ENCODE measurements around the gene SYT14.
"Not testable (repeated sequence)": the region's sequence is repeated elsewhere in the genome, so short reads cannot be mapped to it uniquely, and the experiment has no call there.

The SYT14 gene

DNA sequence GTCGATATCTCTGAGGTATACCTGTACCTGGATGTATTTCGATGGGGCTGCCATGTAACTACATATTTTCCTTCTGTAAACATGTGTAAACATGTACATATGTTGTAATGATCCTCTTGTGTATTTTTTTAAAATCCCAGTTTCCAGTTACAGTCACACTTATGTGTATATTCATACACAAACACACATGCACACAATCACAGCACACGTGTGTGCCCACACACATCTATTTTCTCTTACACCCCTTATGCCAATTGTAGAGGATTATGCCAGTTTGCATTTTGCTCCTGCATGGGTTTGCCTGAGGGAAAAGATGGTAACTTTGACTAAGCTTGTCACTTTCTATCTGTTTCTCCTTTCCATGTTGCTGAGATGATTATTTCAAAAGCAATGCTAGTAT, 10.1 kb downstream of the SYT14 start:
- DNase-seq, result no peak

DNA sequence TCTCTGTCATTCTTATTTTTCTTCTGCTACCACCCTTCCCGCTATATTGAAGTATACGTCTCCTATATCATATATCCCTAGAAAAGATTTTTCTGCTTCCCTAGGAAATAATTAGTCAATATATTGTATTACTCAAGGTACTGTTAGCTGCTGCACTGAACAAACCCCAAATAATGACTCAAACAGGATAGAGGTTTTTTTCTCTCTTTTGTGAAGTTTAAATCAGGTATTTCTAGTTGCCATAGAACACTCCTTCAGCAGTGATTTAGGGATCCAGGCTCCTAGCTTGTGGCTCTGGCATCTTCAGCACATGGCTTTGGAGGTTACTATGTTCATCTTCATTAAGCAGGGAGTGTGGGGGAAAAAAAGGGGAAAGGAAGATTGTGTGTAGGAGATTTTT, 18.1 kb downstream of the SYT14 start:
- DNase-seq, result no peak

DNA sequence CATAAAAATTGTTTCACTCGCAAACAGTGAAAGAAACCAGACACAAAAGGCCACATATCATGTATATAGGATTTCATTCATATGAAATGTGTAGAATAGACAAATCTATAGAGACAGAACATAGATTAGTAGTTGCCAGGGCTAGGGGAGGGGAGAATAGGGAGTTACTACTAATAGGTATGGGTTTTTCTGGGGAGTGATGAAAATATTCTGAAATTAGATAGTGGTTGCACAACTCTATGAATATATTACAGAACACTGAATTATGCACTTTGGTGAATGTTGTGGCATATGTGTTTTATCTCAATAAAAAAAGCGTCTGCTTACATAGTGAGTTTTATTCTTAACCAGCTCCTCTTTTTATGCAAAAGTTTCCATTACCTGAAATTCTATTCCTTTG, 21.6 kb downstream of the SYT14 start:
- DNase-seq, result no peak

DNA sequence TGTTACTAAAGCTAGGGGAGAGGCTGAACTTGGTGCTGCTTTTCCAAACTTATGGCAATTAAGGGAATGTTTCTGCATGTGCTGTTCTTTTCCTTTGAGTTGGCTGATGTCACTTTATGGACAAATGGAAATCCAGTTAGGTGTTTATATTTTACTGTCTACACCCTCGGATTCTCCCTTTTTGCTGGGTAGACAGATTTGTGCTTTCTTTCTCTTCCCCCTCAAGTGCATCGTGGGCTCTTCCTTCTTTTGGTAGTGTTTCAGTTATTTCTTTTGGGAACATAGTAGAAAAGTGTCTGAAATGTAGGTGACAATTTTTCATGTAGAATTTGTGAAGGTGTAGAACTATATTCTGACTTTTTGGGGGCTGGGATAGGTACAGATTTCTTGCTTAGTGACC, 22.9 kb downstream of the SYT14 start:
- no peak for DNase-seq

DNA sequence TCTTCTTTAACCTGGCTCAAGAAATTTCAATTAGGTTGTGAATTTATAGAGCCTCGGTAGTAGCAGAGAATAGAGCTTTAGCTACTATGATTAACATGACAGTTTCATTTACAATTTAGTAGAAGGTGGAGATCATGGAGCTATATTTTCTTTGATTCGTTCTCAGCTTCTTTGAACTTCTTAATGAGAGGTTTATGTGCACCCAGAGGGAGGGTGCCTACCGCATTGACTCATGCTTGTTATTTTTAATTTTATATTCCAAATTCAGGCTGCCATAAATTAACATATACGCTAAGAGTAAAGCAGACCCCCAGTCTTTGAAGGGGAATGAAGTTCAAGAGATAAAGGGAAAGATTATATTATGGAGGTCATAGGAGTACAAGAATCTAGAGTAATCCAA, 24.4 kb downstream of the SYT14 start:
- DNase-seq, result no peak

DNA sequence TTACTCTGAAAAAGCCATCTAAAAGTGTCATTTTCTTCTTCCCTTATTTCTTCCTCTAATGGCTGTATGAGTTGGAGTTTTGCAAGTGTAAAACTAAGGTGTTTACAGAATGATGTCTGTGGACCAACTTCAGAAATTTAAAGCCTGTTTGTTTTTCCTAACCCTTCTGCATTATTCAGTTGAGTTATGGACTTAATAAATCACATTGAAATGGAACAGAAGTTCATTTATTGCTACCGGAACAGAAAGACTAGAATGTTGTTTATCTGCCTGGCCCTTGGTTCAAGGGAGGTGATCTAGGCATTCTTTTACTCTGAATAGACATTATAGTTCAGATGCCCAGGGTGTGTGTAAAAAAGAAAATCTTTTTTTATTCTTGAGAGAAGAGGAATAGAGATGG, 24.8 kb downstream of the SYT14 start:
- DNase-seq, result no peak

DNA sequence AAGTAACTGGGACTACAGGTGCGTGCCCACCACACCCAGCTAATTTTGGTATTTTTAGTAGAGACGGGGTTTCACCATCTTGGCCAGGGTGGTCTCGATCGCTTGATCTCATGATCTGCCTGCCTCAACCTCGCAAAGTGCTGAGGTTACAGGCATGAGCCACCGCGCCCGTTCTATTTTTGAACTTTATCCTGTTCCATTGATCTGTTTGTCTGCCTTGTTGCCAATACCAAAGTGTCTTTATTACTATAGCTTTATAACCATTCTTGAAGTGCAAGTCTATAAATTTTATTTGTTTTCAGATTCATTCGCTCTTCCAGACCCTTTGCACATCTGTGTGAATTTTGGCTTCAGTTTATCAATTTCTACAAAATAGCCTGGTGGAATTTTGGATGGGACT, 28.0 kb downstream of the SYT14 start:
- no peak for DNase-seq

DNA sequence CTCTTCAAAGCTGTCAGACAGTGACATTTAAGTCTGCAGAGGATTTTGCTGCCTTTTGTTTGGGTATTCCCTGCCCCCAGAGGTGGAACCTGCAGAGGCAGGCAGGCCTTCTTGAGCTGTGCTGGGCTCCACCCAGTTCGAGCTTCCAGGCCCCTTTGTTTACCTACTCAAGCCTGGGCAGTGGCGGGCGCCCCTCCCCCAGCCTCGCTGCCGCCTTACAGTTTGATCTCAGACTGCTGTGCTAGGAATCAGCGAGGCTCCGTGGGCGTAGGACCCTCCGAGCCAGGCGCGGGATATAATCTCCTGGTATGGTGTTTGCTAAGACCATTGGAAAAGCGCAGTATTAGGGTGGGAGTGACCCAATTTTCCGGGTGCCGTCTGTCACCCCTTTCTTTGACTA, 40.7 kb downstream of the SYT14 start:
- not testable (repeated sequence) for DNase-seq

DNA sequence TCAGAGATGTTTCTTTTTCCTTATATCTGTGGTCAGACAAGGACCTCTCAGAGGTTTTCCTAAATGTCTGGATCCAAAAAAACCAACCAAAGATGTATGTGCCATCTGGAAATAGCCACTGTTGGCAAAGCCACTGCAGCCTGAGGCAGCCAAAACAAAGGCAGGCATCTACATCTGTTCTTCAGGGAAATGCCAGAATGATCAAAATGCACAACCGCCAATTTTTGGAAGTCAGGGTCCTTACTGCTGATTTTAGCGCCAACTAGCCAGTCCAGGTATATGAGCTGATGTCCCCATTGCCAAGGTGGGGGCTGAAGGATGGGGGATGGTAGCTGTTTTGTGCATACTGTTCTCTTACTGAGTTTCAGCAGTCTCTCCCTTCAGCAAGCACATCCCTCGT, 45.9 kb downstream of the SYT14 start:
- DNase-seq, result no peak

DNA sequence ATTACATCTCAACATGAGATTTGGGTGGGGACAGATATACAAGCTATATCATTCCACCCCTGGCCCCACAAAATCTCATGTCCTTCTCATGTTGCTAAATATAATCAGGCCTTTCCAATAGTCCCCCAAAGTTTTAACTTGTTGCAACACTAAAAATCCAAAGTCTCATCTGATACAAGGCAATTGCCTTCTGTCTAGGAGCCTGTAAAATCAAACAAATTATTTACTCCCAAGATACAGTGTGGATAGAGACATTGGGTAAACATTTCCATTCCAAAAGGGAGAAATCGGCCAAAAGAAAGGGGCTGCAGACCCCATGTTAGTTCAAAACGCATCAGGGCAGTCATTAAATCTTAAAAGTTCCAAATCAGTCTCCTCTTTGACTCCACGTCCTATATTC, 47.0 kb downstream of the SYT14 start:
- no peak for DNase-seq

DNA sequence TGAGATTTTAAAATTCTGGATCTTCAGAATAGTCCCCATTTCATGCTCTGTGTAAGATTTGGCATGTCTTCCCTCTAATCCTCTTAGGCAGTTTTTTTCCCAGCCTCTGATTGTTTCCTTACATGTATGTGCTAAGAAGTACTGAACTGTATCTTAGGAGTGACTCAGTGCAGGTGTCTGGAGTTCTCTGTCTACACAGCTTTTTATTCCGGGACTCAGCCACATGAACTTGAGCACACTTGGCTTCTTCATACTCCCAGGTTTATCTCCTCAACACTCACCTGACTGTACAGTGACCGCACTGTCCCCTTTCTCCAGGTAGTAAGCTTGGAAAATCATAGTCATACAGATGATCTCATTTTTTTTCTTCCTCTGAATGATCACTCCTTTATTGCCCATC, 50.7 kb downstream of the SYT14 start:
- DNase-seq, result no peak

DNA sequence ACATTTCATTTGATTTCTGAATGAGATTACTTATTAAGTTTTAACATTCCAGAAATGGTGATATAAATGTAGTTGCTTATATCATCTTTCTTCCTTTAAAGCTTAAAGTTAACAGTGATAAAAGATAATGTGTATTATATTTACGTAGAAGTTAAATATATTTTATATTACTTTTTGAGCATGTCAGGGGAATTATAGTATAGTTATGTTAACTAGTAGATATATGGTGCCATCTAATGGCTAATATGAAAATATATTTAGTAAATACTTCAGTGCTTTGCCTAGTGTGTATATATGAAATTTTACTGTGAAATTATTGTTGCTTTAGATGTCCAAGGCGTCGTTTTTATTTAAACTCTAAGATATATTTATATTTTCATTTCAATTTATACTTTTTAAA, 51.5 kb downstream of the SYT14 start:
- no peak for DNase-seq

DNA sequence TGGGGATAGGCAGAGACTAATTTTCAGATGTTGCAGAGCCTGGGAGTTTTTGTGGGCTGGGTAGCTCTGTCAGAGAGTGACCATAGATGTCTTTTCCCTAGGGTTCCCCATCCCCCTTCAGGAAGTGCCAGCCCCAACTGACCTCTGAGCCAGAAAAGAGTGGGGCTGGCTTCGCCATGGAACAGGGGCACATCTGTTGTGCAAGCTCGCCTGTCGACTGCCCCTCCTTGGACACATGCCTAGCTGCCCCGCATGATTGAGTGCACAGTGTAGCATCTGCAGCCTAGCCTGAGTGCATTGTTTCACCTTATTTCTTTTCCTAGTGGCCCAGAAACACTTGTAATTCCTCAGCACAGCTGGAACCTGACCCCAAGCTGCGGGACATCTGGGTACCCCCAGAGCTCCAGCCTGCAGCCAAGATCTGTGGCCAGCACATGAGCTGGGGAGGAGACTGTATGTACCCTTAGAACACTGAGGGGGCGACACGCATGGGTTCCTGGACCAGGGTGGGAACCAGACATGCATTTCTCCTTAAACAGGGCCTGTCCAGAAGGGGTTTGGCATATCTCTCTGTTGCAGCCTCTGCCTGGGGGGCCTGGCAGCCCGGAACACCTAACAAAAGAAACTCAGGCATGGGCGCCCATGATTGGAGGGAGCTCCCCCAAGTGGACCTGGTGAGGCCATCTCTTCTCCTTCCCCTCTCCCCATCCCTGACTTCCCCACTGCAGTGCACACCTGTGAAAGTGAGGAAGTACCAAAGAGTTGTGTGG, 55.2 kb downstream of the SYT14 start:
- no peak for DNase-seq

DNA sequence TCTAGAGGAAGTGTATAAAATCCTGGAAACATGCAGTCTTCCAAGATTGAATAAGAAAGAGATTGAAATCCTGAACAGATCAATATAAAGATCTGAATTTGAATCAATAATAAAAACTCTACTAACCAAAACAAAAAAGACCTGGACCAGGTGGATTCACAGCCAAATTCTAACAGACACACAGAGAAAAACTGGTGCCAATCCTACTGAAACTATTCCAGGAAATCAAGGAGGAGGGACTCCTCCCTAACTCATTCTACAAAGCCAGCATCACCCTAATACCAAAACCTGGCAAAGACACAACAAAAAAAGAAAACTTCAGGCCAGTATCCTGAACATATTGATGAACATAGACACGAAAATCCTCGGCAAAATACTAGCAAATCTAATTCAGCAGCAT, 58.3 kb downstream of the SYT14 start:
- no peak for DNase-seq

DNA sequence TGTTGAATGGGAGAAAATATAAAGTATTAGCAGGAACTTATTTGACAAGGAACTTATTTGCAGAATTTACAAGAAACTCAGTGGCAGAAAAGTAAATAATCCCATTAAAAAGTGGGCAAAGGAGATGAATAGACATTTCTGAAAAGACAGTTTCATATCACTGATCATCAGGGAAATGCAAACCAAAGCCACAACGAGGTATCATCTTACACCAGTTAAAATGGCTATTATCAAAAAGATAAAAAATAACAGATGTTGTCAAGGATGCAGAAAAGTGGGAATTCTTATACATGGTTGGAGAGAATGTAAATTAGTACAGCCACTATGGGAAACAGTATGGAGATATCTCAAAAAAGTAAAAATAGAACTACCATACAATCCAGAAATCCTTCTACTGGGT, 61.0 kb downstream of the SYT14 start:
- no peak for DNase-seq

DNA sequence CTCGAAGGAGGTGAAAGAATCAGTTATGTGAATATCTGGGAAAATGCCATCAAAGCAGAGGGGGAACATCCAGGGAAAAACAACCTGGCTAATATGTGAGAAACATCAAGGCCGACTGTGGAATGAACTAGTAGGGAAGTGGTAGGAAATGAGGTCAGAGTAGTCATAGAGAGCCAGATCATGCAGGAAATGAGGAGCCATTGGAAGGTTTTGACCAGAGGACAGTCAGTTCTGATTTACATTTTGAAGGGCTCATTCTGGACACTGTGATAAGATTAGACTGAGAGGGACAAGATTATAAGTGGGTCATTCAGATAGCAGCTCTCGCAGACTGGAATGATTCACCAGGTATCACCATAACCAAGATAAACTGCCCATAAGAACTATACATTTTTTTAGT, 63.7 kb downstream of the SYT14 start:
- no peak for DNase-seq

DNA sequence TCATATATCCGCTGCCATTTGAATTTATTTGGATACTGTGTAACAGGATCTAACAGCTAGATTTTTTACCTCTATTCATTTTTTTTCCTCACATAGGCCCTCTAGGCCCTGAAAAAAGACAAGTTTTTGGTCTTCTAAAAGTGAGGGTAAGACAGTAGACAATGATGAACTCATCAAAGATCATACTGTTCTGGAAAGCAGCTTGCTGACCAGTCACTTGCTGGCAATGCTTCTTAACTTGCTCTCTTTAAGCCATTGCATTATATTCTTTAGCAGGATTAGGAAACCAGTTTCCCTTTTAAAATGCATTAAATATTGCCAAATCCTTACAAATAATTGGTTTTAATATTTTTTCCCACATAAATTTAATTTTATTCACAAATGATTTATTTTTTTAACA, 65.5 kb downstream of the SYT14 start:
- no peak for DNase-seq

DNA sequence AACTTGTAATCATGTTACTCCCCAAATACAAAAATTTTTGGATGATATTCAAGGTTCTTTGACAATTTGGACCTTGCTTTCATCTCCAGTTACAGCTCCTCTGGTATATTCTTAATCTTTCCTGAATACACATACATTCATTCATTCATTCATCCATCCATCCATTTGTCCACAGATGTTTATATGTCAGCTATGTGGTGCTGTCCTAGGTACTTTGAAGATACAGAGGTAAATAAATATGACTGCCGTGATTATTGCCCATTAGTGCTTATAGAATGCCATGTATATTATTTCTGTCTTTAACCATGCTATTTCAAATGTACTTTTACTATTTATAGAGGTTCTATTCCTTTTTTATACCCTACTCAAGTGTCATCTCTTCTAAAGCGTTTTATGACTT, 72.1 kb downstream of the SYT14 start:
- no peak for DNase-seq

DNA sequence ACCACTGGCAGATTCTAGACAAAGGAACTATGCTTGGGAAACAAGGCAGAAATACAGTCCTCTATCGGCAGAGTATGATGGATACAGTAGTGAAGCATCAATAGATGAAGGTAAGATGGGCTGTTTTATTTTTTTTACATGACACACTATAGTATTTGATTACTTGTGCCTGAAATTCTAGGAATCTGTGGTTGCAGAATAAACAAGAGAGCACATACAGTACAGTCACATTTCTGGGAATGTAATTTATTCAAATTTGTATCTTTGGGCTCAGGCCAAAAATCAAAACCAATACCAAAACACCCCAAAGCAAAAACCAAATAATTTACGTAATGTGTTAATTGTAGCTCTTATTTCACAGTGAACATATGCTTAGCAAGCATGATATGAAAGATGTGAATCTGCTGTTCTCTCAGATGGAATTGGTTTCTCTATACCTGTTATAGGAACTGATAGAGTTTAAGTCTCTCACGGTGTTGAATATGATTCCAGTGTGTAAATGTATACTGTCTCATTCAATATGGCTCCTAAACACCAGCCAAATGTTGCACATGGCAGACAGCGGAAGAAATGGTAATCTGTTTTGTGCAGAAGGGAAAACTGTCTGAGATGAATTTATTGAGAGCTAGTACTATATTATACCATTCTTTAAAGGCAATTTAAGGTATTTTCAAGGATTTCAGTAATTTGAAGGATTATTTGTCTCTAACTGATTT, 83.3 kb downstream of the SYT14 start:
- no peak for DNase-seq

DNA sequence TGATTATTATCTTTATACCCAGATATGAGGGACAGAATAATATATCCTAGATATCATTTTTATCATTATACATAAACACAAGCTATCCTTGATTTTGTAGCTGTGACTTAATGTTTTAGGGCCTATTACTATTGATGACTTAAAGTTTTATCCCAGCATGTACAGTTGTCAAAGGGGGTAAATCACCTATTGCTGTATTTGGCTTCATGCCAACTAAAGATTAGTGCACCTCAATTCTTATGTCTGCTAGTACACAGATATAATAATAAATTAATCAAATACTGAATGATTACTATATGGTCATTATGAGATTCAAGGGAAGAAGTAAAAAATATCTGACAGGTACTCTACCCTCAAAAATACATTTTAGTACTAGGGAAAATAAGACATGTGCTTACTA, 84.0 kb downstream of the SYT14 start:
- no peak for DNase-seq

DNA sequence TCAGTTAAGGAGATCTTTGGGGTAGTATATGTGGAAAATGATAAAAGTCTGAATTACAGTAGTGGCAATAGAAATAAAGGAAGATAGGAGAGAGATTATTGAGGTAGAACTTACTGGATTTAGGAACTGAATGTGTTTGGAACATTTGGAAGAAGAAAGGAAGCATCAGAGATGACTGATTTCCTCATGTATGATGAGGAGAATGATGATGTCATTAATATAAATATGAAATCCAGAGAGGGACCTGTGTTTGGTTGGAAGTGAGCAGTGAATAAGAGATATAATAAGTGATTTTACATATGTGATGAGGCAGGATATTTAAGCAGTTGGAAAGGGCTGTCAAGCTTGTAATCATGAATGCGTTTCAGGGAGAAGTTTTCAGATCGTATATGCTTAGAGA, 86.3 kb downstream of the SYT14 start:
- no peak for DNase-seq

DNA sequence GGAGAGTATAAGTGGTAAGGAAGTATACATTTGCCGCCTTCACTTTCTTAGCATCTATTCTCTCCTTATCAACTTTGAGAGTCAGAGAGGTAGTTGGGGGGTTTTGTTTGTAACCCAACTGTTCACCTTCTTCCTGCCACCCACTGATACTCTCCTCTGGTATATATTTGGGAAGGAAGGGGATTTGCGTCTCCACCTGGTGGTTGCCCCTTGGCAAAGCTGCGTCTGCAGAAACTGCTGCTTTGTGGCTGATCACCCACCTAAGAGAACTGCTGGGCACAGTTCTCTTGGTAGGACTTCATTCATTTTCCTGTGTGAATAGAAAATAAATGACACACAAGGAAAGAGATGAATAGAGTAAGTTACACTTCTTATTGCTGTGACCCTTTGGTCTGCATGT, 87.0 kb downstream of the SYT14 start:
- no peak for DNase-seq

DNA sequence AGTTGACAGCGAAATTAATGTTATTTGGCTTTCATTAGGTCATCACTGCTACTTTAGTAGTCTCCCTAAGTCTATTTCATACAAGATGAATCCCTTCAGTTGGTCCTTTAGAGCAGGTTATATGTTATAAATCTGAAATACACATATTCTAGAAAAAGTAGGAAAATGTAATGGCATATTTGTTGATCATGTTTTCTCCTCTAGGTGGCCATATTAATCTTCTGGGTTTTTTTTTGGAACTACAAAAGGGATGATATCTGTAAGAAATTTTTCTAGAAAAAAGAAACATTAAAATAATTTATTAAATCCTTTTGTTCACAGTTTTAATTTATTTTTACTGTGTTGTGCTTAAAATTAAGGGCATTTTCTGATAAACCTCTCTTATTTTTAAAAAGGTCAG, 87.9 kb downstream of the SYT14 start:
- no peak for DNase-seq

DNA sequence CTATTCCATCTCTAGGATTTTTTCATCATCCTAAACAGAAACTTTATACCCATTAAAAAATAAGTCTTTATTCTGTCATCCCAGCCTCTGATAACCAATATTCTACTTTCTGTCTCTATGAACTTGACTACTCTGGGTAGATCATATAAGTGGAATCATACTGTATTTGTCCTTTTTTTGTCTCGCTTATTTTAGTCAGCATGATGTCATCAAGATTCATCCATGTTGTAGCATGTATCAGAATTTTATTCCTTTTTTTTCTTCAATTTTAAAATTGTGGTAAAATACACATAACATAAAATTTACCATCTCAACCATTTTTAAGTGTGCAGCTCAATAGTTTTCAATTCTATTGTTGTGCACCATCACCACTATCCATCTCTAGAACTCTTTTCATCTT, 90.0 kb downstream of the SYT14 start:
- DNase-seq, result no peak

DNA sequence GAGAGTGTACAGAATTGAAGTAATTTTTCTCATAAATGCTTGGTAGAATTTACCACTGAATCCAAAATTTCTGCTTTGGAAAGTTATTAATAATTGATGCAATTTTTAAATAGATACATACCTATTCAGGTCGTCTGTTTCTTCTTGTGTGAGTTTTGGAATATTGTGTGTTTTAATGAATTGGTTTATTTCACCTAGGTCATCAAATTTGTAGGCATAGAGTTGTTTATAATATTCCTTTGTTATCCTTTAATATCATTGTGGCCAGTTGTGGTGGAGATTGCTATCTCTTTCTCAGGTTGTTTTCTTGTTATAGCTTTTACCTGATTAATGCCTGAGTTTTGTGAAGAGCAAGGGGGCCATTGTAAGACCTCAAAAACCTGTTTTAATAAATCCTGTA, 93.5 kb downstream of the SYT14 start:
- no peak for DNase-seq
